HepG2 (cell line): Measurements from ENCODE around the gene TMEM269. TPM values are rescaled to one million over a fixed set of nuclear protein-coding genes. Genes with fewer than 3 reads are reported as not detected.

Experiments
- FLYWCH1 ChIP-seq: sonication (generic); formaldehyde crosslinking; IDR thresholded peaks from 2 replicates; pipeline ENCODE4 v1.8.1; 2023; ENCODE audit warnings: mild to moderate bottlenecking, missing genetic modification reagents
- GLI4 ChIP-seq: sonication (generic); formaldehyde crosslinking; IDR thresholded peaks from 2 replicates; pipeline ENCODE4 v1.5.1; 2020; ENCODE audit warnings: missing genetic modification reagents, mild to moderate bottlenecking, moderate library complexity, borderline replicate concordance
- IRF2 ChIP-seq: IDR thresholded peaks from 2 replicates; pipeline ENCODE4 v1.6.1; 2018; ENCODE audit warnings: missing genetic modification reagents, missing compliant biosample characterization
- NRL ChIP-seq: sonication (generic); formaldehyde crosslinking; IDR thresholded peaks from 2 replicates; pipeline ENCODE4 v1.5.0; 2020; ENCODE audit warnings: missing genetic modification reagents, mild to moderate bottlenecking, moderate library complexity, borderline replicate concordance
- RBM39 ChIP-seq: fragments of 200-400 bp; formaldehyde crosslinking; IDR thresholded peaks from one replicate; pipeline ENCODE4 v1.6.1; 2018; ENCODE audit warnings: antibody characterized with exemption, mild to moderate bottlenecking, low read depth, low read length; ENCODE audit not compliant: poor library complexity, severe bottlenecking
- REL ChIP-seq: sonication (generic); formaldehyde crosslinking; conservative IDR thresholded peaks from 2 replicates; pipeline ENCODE4 v1.8.0; 2022; ENCODE audit warnings: mild to moderate bottlenecking, missing genetic modification reagents, moderate library complexity
- TOPORS ChIP-seq: sonication (generic); formaldehyde crosslinking; IDR thresholded peaks from 2 replicates; pipeline ENCODE4 v1.8.0; 2023; ENCODE audit warnings: mild to moderate bottlenecking, missing genetic modification reagents
- ZBTB7B ChIP-seq: sonication (generic); formaldehyde crosslinking; IDR thresholded peaks from 2 replicates; pipeline ENCODE4 v1.4.0; 2020; ENCODE audit warnings: missing genetic modification reagents
- ZFP82 ChIP-seq: sonication (generic); formaldehyde crosslinking; IDR thresholded peaks from 2 replicates; pipeline ENCODE4 v1.5.1; 2020; ENCODE audit warnings: mild to moderate bottlenecking, missing genetic modification reagents, borderline replicate concordance
- ZKSCAN1 ChIP-seq: fragments of 150-350 bp; IDR thresholded peaks from 2 replicates; pipeline ENCODE4 v1.6.1; 2014; ENCODE audit warnings: low read length
- ZNF24 ChIP-seq: fragments of 450-650 bp; IDR thresholded peaks from 2 replicates; pipeline ENCODE4 v1.6.1; 2017; ENCODE audit warnings: antibody characterized with exemption, mild to moderate bottlenecking
- polyA plus RNA-seq, 8 experiments: library from polyadenylated mRNA; depleted of rRNA in 3 of 8; stranded (reverse) in 7 of 8; unstranded in 1 of 8; fragments of >200 nt; fragmentation: Illumina TruSeq in 4 of 8; extraction: Trizol in 4 of 8; gene quantifications; 2 replicates each; pipeline versions ENCODE4 v1.2.1 to v1.2.3, GENCODE V29; 2011 to 2016; ENCODE audit warnings: low read depth in 4 of 8, missing spikeins in 1 of 8, mixed read lengths in 1 of 8; ENCODE audit not compliant: insufficient read depth in 1 of 8
- total RNA-seq, 5 experiments: library from RNA; depleted of rRNA; stranded (reverse); fragments of >200 nt; fragmentation: Illumina TruSeq; extraction: Trizol; gene quantifications; 2 replicates each; pipeline ENCODE4 v1.2.3, GENCODE V29; 2016; ENCODE audit warnings: low read depth in 1 of 5
- TF ChIP-seq, protein P1 (sequence below): sonication (generic); formaldehyde crosslinking; IDR thresholded peaks from 2 replicates; pipeline ENCODE4 v1.5.1; 2020; ENCODE audit warnings: missing genetic modification reagents, mild to moderate bottlenecking, borderline replicate concordance
- TF ChIP-seq, protein P2 (sequence below): sonication (generic); formaldehyde crosslinking; IDR thresholded peaks from 2 replicates; pipeline ENCODE4 v1.4.0; 2020; ENCODE audit warnings: missing genetic modification reagents
- TF ChIP-seq, protein P3 (sequence below): sonication (generic); formaldehyde crosslinking; IDR thresholded peaks from 2 replicates; pipeline ENCODE4 v1.4.0; 2020; ENCODE audit warnings: missing genetic modification reagents, borderline replicate concordance
- TF ChIP-seq, protein P4 (sequence below): sonication (generic); formaldehyde crosslinking; IDR thresholded peaks from 2 replicates; pipeline ENCODE4 v1.8.0; 2022; ENCODE audit warnings: missing genetic modification reagents, mild to moderate bottlenecking, moderate library complexity, borderline replicate concordance
- TF ChIP-seq, protein P5 (sequence below): sonication (generic); formaldehyde crosslinking; IDR thresholded peaks from 2 replicates; pipeline ENCODE4 v1.4.0; 2020; ENCODE audit warnings: missing genetic modification reagents, mild to moderate bottlenecking, borderline replicate concordance

The TMEM269 gene
- total and polyA plus RNA-seq, 2 of the 13 experiments (the other 11 are each of a cell fraction or from before 2014, with no cell fraction given) = 0.15 to 0.21 TPM

DNA sequence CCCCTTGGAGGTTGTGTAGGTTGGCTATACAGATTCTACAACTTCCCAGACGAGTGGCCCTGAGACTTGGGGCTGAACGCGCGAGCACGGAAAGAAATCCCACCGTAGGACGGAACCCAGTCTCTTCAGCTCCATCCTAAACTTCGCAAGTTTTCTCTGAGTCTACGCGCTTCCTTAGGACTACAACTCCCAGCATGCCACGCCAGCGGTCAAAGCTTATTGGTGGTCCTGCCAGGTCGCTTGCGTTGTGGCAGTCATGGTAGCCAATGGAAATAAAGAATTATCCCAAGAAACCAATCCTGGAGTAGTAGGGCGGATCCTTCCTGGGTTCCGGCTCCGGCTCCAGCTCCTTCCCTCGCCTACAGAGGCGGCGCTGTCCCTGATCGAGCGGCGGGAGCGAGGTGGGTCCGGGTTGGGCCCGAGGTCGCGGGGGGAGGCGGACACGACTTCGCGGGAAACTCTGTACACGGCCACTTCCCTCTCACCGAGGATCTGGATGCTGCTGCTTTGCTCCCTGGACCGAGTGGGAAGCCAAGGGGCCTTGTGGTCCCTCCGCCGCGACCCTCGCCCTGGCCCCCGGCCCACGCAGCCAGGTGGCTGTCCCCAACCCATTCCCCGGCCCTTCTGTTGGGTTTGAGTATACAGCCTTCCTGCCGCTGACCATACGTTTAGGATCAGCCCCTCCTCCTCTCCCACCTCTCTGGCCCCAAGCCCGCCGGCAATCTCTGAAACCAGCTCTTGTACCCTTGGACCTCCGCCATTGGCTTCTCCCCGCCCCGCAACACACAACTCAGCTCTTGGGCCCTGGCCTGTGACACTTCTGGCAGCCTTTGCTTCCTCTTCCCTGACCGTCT, 61.7 kb downstream of the TMEM269 start, which contains the start of gene ZNF691 (continued):
- TF ChIP-seq, protein P1, sequence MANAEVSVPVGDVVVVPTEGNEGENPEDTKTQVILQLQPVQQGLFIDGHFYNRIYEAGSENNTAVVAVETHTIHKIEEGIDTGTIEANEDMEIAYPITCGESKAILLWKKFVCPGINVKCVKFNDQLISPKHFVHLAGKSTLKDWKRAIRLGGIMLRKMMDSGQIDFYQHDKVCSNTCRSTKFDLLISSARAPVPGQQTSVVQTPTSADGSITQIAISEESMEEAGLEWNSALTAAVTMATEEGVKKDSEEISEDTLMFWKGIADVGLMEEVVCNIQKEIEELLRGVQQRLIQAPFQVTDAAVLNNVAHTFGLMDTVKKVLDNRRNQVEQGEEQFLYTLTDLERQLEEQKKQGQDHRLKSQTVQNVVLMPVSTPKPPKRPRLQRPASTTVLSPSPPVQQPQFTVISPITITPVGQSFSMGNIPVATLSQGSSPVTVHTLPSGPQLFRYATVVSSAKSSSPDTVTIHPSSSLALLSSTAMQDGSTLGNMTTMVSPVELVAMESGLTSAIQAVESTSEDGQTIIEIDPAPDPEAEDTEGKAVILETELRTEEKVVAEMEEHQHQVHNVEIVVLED (CRISPR knock-in tag) = peak; percentile 58; the same call in 1 of the 2 replicates
- TF ChIP-seq, protein P2, sequence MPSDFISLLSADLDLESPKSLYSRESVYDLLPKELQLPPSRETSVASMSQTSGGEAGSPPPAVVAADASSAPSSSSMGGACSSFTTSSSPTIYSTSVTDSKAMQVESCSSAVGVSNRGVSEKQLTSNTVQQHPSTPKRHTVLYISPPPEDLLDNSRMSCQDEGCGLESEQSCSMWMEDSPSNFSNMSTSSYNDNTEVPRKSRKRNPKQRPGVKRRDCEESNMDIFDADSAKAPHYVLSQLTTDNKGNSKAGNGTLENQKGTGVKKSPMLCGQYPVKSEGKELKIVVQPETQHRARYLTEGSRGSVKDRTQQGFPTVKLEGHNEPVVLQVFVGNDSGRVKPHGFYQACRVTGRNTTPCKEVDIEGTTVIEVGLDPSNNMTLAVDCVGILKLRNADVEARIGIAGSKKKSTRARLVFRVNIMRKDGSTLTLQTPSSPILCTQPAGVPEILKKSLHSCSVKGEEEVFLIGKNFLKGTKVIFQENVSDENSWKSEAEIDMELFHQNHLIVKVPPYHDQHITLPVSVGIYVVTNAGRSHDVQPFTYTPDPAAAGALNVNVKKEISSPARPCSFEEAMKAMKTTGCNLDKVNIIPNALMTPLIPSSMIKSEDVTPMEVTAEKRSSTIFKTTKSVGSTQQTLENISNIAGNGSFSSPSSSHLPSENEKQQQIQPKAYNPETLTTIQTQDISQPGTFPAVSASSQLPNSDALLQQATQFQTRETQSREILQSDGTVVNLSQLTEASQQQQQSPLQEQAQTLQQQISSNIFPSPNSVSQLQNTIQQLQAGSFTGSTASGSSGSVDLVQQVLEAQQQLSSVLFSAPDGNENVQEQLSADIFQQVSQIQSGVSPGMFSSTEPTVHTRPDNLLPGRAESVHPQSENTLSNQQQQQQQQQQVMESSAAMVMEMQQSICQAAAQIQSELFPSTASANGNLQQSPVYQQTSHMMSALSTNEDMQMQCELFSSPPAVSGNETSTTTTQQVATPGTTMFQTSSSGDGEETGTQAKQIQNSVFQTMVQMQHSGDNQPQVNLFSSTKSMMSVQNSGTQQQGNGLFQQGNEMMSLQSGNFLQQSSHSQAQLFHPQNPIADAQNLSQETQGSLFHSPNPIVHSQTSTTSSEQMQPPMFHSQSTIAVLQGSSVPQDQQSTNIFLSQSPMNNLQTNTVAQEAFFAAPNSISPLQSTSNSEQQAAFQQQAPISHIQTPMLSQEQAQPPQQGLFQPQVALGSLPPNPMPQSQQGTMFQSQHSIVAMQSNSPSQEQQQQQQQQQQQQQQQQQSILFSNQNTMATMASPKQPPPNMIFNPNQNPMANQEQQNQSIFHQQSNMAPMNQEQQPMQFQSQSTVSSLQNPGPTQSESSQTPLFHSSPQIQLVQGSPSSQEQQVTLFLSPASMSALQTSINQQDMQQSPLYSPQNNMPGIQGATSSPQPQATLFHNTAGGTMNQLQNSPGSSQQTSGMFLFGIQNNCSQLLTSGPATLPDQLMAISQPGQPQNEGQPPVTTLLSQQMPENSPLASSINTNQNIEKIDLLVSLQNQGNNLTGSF (CRISPR knock-in tag) = no peak
- TF ChIP-seq IRF2 (CRISPR knock-in tag) = peak; percentile 53; the same call in 1 of the 2 replicates
- TF ChIP-seq, protein P3, sequence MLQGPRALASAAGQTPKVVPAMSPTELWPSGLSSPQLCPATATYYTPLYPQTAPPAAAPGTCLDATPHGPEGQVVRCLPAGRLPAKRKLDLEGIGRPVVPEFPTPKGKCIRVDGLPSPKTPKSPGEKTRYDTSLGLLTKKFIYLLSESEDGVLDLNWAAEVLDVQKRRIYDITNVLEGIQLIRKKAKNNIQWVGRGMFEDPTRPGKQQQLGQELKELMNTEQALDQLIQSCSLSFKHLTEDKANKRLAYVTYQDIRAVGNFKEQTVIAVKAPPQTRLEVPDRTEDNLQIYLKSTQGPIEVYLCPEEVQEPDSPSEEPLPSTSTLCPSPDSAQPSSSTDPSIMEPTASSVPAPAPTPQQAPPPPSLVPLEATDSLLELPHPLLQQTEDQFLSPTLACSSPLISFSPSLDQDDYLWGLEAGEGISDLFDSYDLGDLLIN (CRISPR knock-in tag) = peak; percentile 64; the same call in 1 of the 2 replicates
- no peak for TF ChIP-seq REL (CRISPR knock-in tag)
- peak; percentile 70; the same call in 1 of the 2 replicates for TF ChIP-seq ZBTB7B (CRISPR knock-in tag)
- peak; percentile 94; the same call in 1 of the 2 replicates for TF ChIP-seq GLI4 (CRISPR knock-in tag)
- TF ChIP-seq ZFP82 (CRISPR knock-in tag) = no peak
- TF ChIP-seq, protein P4, sequence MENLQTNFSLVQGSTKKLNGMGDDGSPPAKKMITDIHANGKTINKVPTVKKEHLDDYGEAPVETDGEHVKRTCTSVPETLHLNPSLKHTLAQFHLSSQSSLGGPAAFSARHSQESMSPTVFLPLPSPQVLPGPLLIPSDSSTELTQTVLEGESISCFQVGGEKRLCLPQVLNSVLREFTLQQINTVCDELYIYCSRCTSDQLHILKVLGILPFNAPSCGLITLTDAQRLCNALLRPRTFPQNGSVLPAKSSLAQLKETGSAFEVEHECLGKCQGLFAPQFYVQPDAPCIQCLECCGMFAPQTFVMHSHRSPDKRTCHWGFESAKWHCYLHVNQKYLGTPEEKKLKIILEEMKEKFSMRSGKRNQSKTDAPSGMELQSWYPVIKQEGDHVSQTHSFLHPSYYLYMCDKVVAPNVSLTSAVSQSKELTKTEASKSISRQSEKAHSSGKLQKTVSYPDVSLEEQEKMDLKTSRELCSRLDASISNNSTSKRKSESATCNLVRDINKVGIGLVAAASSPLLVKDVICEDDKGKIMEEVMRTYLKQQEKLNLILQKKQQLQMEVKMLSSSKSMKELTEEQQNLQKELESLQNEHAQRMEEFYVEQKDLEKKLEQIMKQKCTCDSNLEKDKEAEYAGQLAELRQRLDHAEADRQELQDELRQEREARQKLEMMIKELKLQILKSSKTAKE (CRISPR knock-in tag) = no peak
- TF ChIP-seq, protein P5, sequence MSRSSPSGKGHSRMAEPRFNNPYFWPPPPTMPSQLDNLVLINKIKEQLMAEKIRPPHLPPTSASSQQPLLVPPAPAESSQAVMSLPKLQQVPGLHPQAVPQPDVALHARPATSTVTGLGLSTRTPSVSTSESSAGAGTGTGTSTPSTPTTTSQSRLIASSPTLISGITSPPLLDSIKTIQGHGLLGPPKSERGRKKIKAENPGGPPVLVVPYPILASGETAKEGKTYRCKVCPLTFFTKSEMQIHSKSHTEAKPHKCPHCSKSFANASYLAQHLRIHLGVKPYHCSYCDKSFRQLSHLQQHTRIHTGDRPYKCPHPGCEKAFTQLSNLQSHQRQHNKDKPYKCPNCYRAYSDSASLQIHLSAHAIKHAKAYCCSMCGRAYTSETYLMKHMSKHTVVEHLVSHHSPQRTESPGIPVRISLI = no peak
- TF ChIP-seq FLYWCH1 = no peak
- no peak for TF ChIP-seq ZNF24
- peak; percentile 74; the same call in 1 of the 2 replicates for TF ChIP-seq NRL (CRISPR knock-in tag)
- TF ChIP-seq ZKSCAN1 = no peak
- 0 out of 2 replicates have a peak, but pooled peaks have one; percentile 54 for TF ChIP-seq TOPORS
- TF ChIP-seq RBM39 = no peak
